IMR-90 (cell line): ENCODE measurements around the gene CMIP. TPM values are rescaled to one million over a fixed set of nuclear protein-coding genes. Genes with fewer than 3 reads are reported as not detected.

Source experiments
- ATAC-seq: fragments of 200-7000 bp; cut with Tn5 transposase; 2 replicates; pipeline ENCODE4 v1.9.1; 2020; ENCODE audit warnings: low read depth, mild to moderate bottlenecking, moderate library complexity
- BruUV-seq: library from RNA; stranded (reverse); fragments of 400-500 nt; replicated peaks from 2 replicates; lab custom pipeline; 2021; lab: Mats Ljungman, UMichigan
- CTCF ChIA-PET: fragments of 300-600 bp; formaldehyde crosslinking; extraction: SDS; loops from one replicate; lab custom pipeline; 2021; ENCODE audit warnings: antibody characterized with exemption; lab: Yijun Ruan, JAX
- POLR2A ChIA-PET: fragments of 300-600 bp; sonication (Branson Sonifier 250); formaldehyde crosslinking; loops from one replicate; lab custom pipeline; 2022; ENCODE audit warnings: antibody characterized with exemption; ENCODE audit not compliant: unreplicated experiment; lab: Charles Lee
- DNase-seq: peaks from one replicate; pipeline ENCODE4 v3.0.0; 2013
- H2AFZ ChIP-seq: replicated peaks from 2 replicates; pipeline ENCODE3; 2013; ENCODE audit warnings: low read length, mild to moderate bottlenecking; ENCODE audit not compliant: poor library complexity
- H2AK5ac ChIP-seq: 2 replicates; pipeline ENCODE4 v1.6.1; 2013; ENCODE audit warnings: low read depth, low read length, inconsistent platforms
- H2AK9ac ChIP-seq: replicated peaks from 2 replicates; pipeline ENCODE3; 2013; ENCODE audit warnings: mild to moderate bottlenecking, low read depth, low read length, moderate library complexity; ENCODE audit not compliant: poor library complexity
- H2BK120ac ChIP-seq: 2 replicates; pipeline ENCODE4 v1.6.1; 2013; ENCODE audit warnings: low read depth, low read length, inconsistent platforms
- H2BK15ac ChIP-seq: 3 replicates; pipeline ENCODE4 v1.6.1; 2013; ENCODE audit warnings: low read depth, low read length, inconsistent platforms
- H2BK20ac ChIP-seq: 2 replicates; pipeline ENCODE4 v1.6.1; 2013; ENCODE audit warnings: low read depth, mild to moderate bottlenecking, inconsistent platforms, low read length, moderate library complexity
- H2BK5ac ChIP-seq: 2 replicates; pipeline ENCODE4 v1.6.1; 2013; ENCODE audit warnings: mild to moderate bottlenecking, low read depth, low read length, inconsistent platforms; ENCODE audit not compliant: poor library complexity, severe bottlenecking
- H3K14ac ChIP-seq: replicated peaks from 2 replicates; pipeline ENCODE4 v1.6.1; 2013; ENCODE audit warnings: low read depth, low read length, inconsistent platforms
- H3K18ac ChIP-seq: 2 replicates; pipeline ENCODE4 v1.6.1; 2013; ENCODE audit warnings: low read depth, low read length, control low read depth
- H3K23ac ChIP-seq: 2 replicates; pipeline ENCODE4 v1.6.1; 2013; ENCODE audit warnings: low read depth, low read length, inconsistent platforms
- H3K27ac ChIP-seq: 2 replicates; pipeline ENCODE4 v1.5.1; 2013; ENCODE audit warnings: mild to moderate bottlenecking, control low read depth, low read length; ENCODE audit not compliant: insufficient read depth
- H3K27me3 ChIP-seq: 2 replicates; pipeline ENCODE4 v1.6.1; 2013; ENCODE audit warnings: low read length; ENCODE audit not compliant: control insufficient read depth, insufficient read depth
- H3K36me3 ChIP-seq: 2 replicates; pipeline ENCODE4 v1.6.1; 2013; ENCODE audit warnings: low read length, mixed read lengths; ENCODE audit not compliant: control insufficient read depth, insufficient read depth
- H3K4ac ChIP-seq: 2 replicates; pipeline ENCODE4 v1.6.1; 2013; ENCODE audit warnings: low read depth, low read length, inconsistent platforms
- H3K4me1 ChIP-seq: 2 replicates; pipeline ENCODE4 v1.6.1; 2013; ENCODE audit warnings: low read length, mixed read lengths; ENCODE audit not compliant: control insufficient read depth, insufficient read depth
- H3K4me2 ChIP-seq: 2 replicates; pipeline ENCODE4 v1.6.1; 2013; ENCODE audit warnings: low read depth, mild to moderate bottlenecking, control low read depth, low read length, moderate library complexity
- H3K4me3 ChIP-seq: 2 replicates; pipeline ENCODE4 v1.5.1; 2013; ENCODE audit warnings: low read depth, mild to moderate bottlenecking, control low read depth, low read length, moderate library complexity; ENCODE audit not compliant: insufficient read depth
- H3K56ac ChIP-seq: 2 replicates; pipeline ENCODE4 v1.6.1; 2013; ENCODE audit warnings: low read length, inconsistent platforms; ENCODE audit not compliant: insufficient read depth; ENCODE audit errors: extremely low read depth
- H3K79me1 ChIP-seq, 2 experiments: 2 replicates each; pipeline ENCODE4 v1.6.1; 2013; ENCODE audit warnings: low read length in 2 of 2, inconsistent platforms in 1 of 2, low read depth in 1 of 2
- H3K9ac ChIP-seq: 2 replicates; pipeline ENCODE4 v1.6.1; 2013; ENCODE audit warnings: low read depth, low read length, control low read depth
- H3K9me1 ChIP-seq: 2 replicates; pipeline ENCODE4 v1.6.1; 2013; ENCODE audit warnings: low read length, inconsistent platforms; ENCODE audit not compliant: insufficient read depth
- H3K9me3 ChIP-seq: 2 replicates; pipeline ENCODE4 v1.6.1; 2013; ENCODE audit warnings: low read length; ENCODE audit not compliant: control insufficient read depth, insufficient read depth
- H4K20me1 ChIP-seq: 2 replicates; pipeline ENCODE4 v1.6.1; 2013; ENCODE audit warnings: low read length, inconsistent platforms; ENCODE audit not compliant: insufficient read depth
- H4K5ac ChIP-seq: 2 replicates; pipeline ENCODE4 v1.6.1; 2013; ENCODE audit warnings: mild to moderate bottlenecking, low read depth, low read length, control low read depth
- H4K8ac ChIP-seq, 2 experiments: 2 replicates each; pipeline ENCODE4 v1.6.1; 2013; ENCODE audit warnings: low read depth in 2 of 2, low read length in 2 of 2, control low read depth in 1 of 2, inconsistent platforms in 1 of 2
- H4K91ac ChIP-seq: 2 replicates; pipeline ENCODE4 v1.6.1; 2013; ENCODE audit warnings: low read depth, low read length, inconsistent platforms; ENCODE audit not compliant: insufficient read depth
- BHLHE40 ChIP-seq: fragments of 150-350 bp; IDR thresholded peaks from 2 replicates; pipeline ENCODE4 v1.6.1; 2016; ENCODE audit warnings: mild to moderate bottlenecking, low read depth, low read length
- CEBPB ChIP-seq: IDR thresholded peaks from 2 replicates; pipeline ENCODE4 v1.6.1; 2012; ENCODE audit warnings: low read depth, low read length, improper control_type of control experiment
- CHD1 ChIP-seq: IDR thresholded peaks from 2 replicates; pipeline ENCODE4 v1.6.1; 2012; ENCODE audit warnings: low read depth, low read length, improper control_type of control experiment
- CTCF ChIP-seq: conservative IDR thresholded peaks from 2 replicates; pipeline ENCODE4 v1.5.1; 2012; ENCODE audit warnings: mild to moderate bottlenecking, low read depth, low read length, improper control_type of control experiment
- ELK1 ChIP-seq: fragments of 150-350 bp; IDR thresholded peaks from 2 replicates; pipeline ENCODE4 v1.6.1; 2016; ENCODE audit warnings: low read depth, mild to moderate bottlenecking, low read length, moderate library complexity, borderline replicate concordance
- FOS ChIP-seq: fragments of 150-350 bp; IDR thresholded peaks from 2 replicates; pipeline ENCODE4 v1.6.1; 2016; ENCODE audit warnings: low read depth, low read length
- MAFK ChIP-seq: IDR thresholded peaks from 2 replicates; pipeline ENCODE4 v1.6.1; 2012; ENCODE audit warnings: low read depth, low read length, improper control_type of control experiment
- MAZ ChIP-seq: IDR thresholded peaks from 2 replicates; pipeline ENCODE4 v1.6.1; 2012; ENCODE audit warnings: low read depth, mild to moderate bottlenecking, low read length, improper control_type of control experiment, moderate library complexity, borderline replicate concordance
- MXI1 ChIP-seq: IDR thresholded peaks from 2 replicates; pipeline ENCODE4 v1.6.1; 2012; ENCODE audit warnings: low read depth, mild to moderate bottlenecking, low read length, moderate library complexity, borderline replicate concordance
- NFE2L2 ChIP-seq: fragments of 150-350 bp; IDR thresholded peaks from 2 replicates; pipeline ENCODE4 v1.6.1; 2016; ENCODE audit warnings: low read depth, mild to moderate bottlenecking, low read length
- POLR2A ChIP-seq: IDR thresholded peaks from 2 replicates; pipeline ENCODE4 v1.6.1; 2012; ENCODE audit warnings: mild to moderate bottlenecking, low read depth, low read length
- RAD21 ChIP-seq: IDR thresholded peaks from 2 replicates; pipeline ENCODE4 v1.6.1; 2012; ENCODE audit warnings: low read length, improper control_type of control experiment
- RCOR1 ChIP-seq: IDR thresholded peaks from 2 replicates; pipeline ENCODE4 v1.6.1; 2012; ENCODE audit warnings: mild to moderate bottlenecking, low read length, improper control_type of control experiment; ENCODE audit not compliant: insufficient replicate concordance
- RFX5 ChIP-seq: IDR thresholded peaks from 2 replicates; pipeline ENCODE4 v1.8.0; 2012; ENCODE audit warnings: low read depth, mild to moderate bottlenecking, low read length, moderate library complexity
- SMC3 ChIP-seq: fragments of 150-350 bp; IDR thresholded peaks from 2 replicates; pipeline ENCODE4 v1.6.1; 2016; ENCODE audit warnings: low read depth, mild to moderate bottlenecking, antibody characterized with exemption, low read length, moderate library complexity
- WGBS, 2 experiments: methylation state at CpG; one replicate each; pipeline versions ENCODE4 v1.1.5 to v1.1.7; 2013; ENCODE audit warnings: missing lambda C conversion rate in 2 of 2; ENCODE audit not compliant: insufficient read length in 1 of 2; ENCODE audit errors: extremely low coverage in 2 of 2; 5-methylcytosine and 5-hydroxymethylcytosine counted together
- dilution Hi-C: fragments of 300-500 bp; cut with HindIII; formaldehyde crosslinking; loops from one replicate; pipeline ENCODE4 v1.14.3; 2018; ENCODE audit warnings: low sequenced_read_pairs; ENCODE audit not compliant: unreplicated experiment
- in situ Hi-C: fragments of 300-500 bp; cut with MboI; formaldehyde crosslinking; loops from 3 replicates; pipeline ENCODE4 v1.14.3; 2019; ENCODE audit warnings: low sequenced_read_pairs, inconsistent platforms, mixed read lengths
- intact Hi-C: fragments of 100-400 bp; cut with micrococcal nuclease; formaldehyde crosslinking; loops from 2 replicates; pipeline ENCODE4 v1.10.0; 2022
- polyA plus RNA-seq, 3 experiments: library from polyadenylated mRNA; depleted of rRNA; stranded (reverse); fragments of >200 nt; gene quantifications; 2 replicates each; pipeline ENCODE4 v1.2.3, GENCODE V29; 2012; ENCODE audit warnings: low replicate concordance in 1 of 3
- total RNA-seq: library from RNA; depleted of rRNA; stranded (reverse); fragments of >200 nt; gene quantifications from 2 replicates; pipeline ENCODE4 v1.2.3, GENCODE V29; 2012
- TF ChIP-seq, protein P1 (sequence below): fragments of 150-350 bp; IDR thresholded peaks from 2 replicates; pipeline ENCODE4 v1.6.1; 2017; ENCODE audit warnings: mild to moderate bottlenecking, antibody characterized with exemption, low read length, low read depth

The CMIP gene
- total and polyA plus RNA-seq, 2 of the 4 experiments (the other 2 are of a cell fraction) = 3.2 to 11.6 TPM

DNA sequence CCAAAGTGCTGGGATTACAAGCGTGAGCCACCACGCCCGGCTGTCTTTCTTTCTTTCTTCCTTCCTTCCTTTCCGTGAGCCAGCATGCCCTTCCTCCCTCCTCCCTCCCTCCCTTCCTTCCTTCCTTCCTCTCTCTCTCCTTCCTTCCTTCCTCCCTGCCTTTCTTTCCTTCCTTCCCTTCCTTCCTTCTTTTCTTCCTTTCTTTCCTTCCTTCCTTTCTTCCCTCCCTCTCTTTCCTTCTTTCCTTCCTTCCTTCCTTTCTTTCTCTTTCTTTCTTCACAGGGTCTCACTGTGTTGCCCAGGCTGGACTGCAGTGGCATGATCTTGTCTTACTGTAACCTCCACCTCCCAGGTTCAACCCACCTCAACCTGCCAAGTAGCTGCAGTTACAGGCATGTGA is 283.8 kb downstream of the CMIP start:
- no peak overlapping the region for H3K4ac ChIP-seq
- H3K9me1 ChIP-seq = no peaks in the 10 kb centered on the region
- no peak overlapping the region for H3K23ac ChIP-seq
- no peak overlapping the region for H4K5ac ChIP-seq
- H3K79me1 ChIP-seq = no peaks in the 10 kb centered on the region
- H3K36me3 ChIP-seq = no peaks in the 10 kb centered on the region
- no peak overlapping the region for H2AK9ac ChIP-seq
- H2AFZ ChIP-seq = no peak overlapping the region
- dilution Hi-C loops = no loop called here
- no peak overlapping the region for H2AK5ac ChIP-seq
- ATAC-seq (no peak), DNase-seq (no peak)
- no peaks in the 10 kb centered on the region for H4K20me1 ChIP-seq
- H4K8ac ChIP-seq = no peak overlapping the region
- intact Hi-C loops = no loop called here
- H2BK20ac ChIP-seq = no peak overlapping the region
- H3K56ac ChIP-seq = no peak overlapping the region
- no peak overlapping the region for H2BK15ac ChIP-seq
- CTCF ChIA-PET = no interaction called here
- H3K18ac ChIP-seq = no peak overlapping the region
- H4K91ac ChIP-seq = no peak overlapping the region
- BruUV-seq = no TSS peak
- H3K4me2 ChIP-seq = no peak overlapping the region
- peaks cover 7% of the 10 kb centered on the region; the same call in 1 of the 2 replicates for H3K4me1 ChIP-seq
- no peak overlapping the region for H2BK120ac ChIP-seq
- no peak overlapping the region for H3K27ac ChIP-seq
- H3K4me3 ChIP-seq = no peak overlapping the region
- H3K27me3 ChIP-seq = peaks cover 21% of the 10 kb centered on the region
- no peak overlapping the region for H3K9ac ChIP-seq
- POLR2A ChIA-PET = no interaction called here
- in situ Hi-C loops = loop anchor here (5.0 to 25.0 kb wide), 4 partner anchors 326 to 1541 kb away; partner anchors contain the start of gene ATMIN
- no peaks in the 10 kb centered on the region for H3K9me3 ChIP-seq
- H3K14ac ChIP-seq = no peak overlapping the region
- 93% methylated on average over 4 of the region's 4 CpGs; no CpG with 5 or more reads in 1 of the 2 experiments for WGBS, 2 experiments
- no peak overlapping the region for H2BK5ac ChIP-seq
- TF ChIP-seq CHD1 (no peak), CEBPB (no peak), CTCF (no peak), RFX5 (no peak), ELK1 (no peak), POLR2A (no peak), MAZ (no peak), MAFK (no peak), RCOR1 (no peak), SMC3 (no peak), BHLHE40 (no peak), RAD21 (no peak), NFE2L2 (no peak), FOS (no peak), MXI1 (no peak)
- TF ChIP-seq, protein P1, sequence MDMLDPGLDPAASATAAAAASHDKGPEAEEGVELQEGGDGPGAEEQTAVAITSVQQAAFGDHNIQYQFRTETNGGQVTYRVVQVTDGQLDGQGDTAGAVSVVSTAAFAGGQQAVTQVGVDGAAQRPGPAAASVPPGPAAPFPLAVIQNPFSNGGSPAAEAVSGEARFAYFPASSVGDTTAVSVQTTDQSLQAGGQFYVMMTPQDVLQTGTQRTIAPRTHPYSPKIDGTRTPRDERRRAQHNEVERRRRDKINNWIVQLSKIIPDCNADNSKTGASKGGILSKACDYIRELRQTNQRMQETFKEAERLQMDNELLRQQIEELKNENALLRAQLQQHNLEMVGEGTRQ = no peak
